CD4-positive, alpha-beta T cell treated with Interleukin-6 at 100 ng/mL for 8 hours (primary cell): ENCODE data around the gene SEPHS2.
A peak's percentile ranks its signal among the peaks of the same experiment; 100 is the strongest.
"Not testable (repeated sequence)": the region's sequence is repeated elsewhere in the genome, so short reads cannot be mapped to it uniquely, and the experiment has no call there.

Experiments
- DNase-seq: peaks from one replicate; pipeline ENCODE4 v3.0.0-alpha.2; 2020; ENCODE audit warnings: mixed read lengths, low spot score

The SEPHS2 gene

GRCh38 chr16:30470170-30470512 lies 24.5 kb upstream of the SEPHS2 start:
- DNase-seq, result no peak

GRCh38 chr16:30464078-30464477 lies 18.4 kb upstream of the SEPHS2 start:
- DNase-seq, result no peak

GRCh38 chr16:30461426-30461825 lies 15.8 kb upstream of the SEPHS2 start:
- not testable (repeated sequence) for DNase-seq

GRCh38 chr16:30459456-30459855 lies 13.8 kb upstream of the SEPHS2 start:
- DNase-seq, result no peak

GRCh38 chr16:30458561-30459394 lies 13.1 kb upstream of the SEPHS2 start:
- peak; percentile 89 for DNase-seq

- no peak for DNase-seq
Observed at GRCh38 chr16:30457743-30458560, 12.3 kb upstream of the SEPHS2 start.

GRCh38 chr16:30457256-30457655 lies 11.6 kb upstream of the SEPHS2 start:
- no peak for DNase-seq

- no peak for DNase-seq
Observed at GRCh38 chr16:30456302-30456701, 10.6 kb upstream of the SEPHS2 start.

GRCh38 chr16:30452709-30453580 lies 7.3 kb upstream of the SEPHS2 start:
- not testable (repeated sequence) for DNase-seq

- DNase-seq, result no peak
Observed at GRCh38 chr16:30449116-30449435, 3.4 kb upstream of the SEPHS2 start.

GRCh38 chr16:30447512-30448226 lies 2.0 kb upstream of the SEPHS2 start:
- DNase-seq, result no peak

- DNase-seq, result no peak
Observed at GRCh38 chr16:30446203-30446595, 525 bp upstream of the SEPHS2 start.

GRCh38 chr16:30445149-30445407 lies 596 bp downstream of the SEPHS2 start:
- DNase-seq, result no peak

GRCh38 chr16:30444231-30445148 lies 1.2 kb downstream of the SEPHS2 start:
- DNase-seq, result no peak

- no peak for DNase-seq
Observed at GRCh38 chr16:30443631-30444030, 2.0 kb downstream of the SEPHS2 start.

GRCh38 chr16:30439720-30440348 lies 5.8 kb downstream of the SEPHS2 start:
- no peak for DNase-seq

- DNase-seq, result no peak
Observed at GRCh38 chr16:30438835-30439234, 6.8 kb downstream of the SEPHS2 start.

GRCh38 chr16:30437511-30438046 lies 8.1 kb downstream of the SEPHS2 start:
- no peak for DNase-seq

GRCh38 chr16:30434852-30435251 lies 10.8 kb downstream of the SEPHS2 start:
- no peak for DNase-seq

GRCh38 chr16:30430428-30430970 lies 15.2 kb downstream of the SEPHS2 start:
- DNase-seq, result no peak
